T-helper 1 cell treated with Interleukin-12 subunit alpha and Interleukin-12 subunit beta and Interleukin-4 antibody, amounts not matched to agents 30 μg/mL and 1 μg/mL, for 36 hours (primary cell): Measurements from ENCODE around the gene SESN1.
A peak's percentile ranks its signal among the peaks of the same experiment; 100 is the strongest.

Source experiments
- H3K27ac Mint-ChIP-seq: one replicate; pipeline ENCODE4 v1.8.0; 2021; ENCODE audit warnings: mild to moderate bottlenecking, mixed read lengths
- H3K27me3 Mint-ChIP-seq: one replicate; pipeline ENCODE4 v1.8.0; 2021; ENCODE audit warnings: low read depth, mixed read lengths
- H3K36me3 Mint-ChIP-seq: one replicate; pipeline ENCODE4 v1.8.0; 2021; ENCODE audit warnings: low read depth, mixed read lengths
- H3K4me1 Mint-ChIP-seq: one replicate; pipeline ENCODE4 v1.8.0; 2021; ENCODE audit warnings: low read depth, mixed read lengths
- H3K4me3 Mint-ChIP-seq: one replicate; pipeline ENCODE4 v1.8.0; 2021; ENCODE audit warnings: mild to moderate bottlenecking, moderate library complexity, mixed read lengths
- H3K9me3 Mint-ChIP-seq: one replicate; pipeline ENCODE4 v1.8.0; 2021; ENCODE audit warnings: mixed read lengths

SESN1 gene

DNA sequence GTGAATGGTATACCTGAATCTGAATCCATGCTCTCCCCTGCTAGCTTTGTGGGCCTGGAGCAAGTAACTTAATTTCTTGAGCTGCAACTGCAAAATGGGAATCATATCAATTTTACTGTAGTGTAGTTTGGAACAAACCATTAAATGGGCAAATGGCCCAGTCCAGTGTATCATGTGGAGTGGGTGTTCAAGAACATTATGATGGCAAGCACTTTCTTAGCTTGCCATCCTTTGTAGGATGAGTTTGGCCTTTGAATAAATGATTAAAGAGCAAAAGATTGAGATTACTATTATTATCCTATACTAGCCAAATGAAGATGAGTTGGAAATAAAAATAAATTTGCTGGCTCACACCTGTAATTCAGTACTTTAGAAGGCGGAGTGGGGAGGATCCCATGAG is 120.4 kb downstream of the SESN1 start:
- Mint-ChIP-seq H3K4me3 (no peak overlapping the region), H3K27ac (no peak overlapping the region), H3K36me3 (no peaks in the 10 kb centered on the region), H3K9me3 (peaks cover 6% of the 10 kb centered on the region), H3K4me1 (peaks cover 6% of the 10 kb centered on the region), H3K27me3 (peaks cover 38% of the 10 kb centered on the region)

- H3K27me3 Mint-ChIP-seq, result no peaks in the 10 kb centered on the region
- no peaks in the 10 kb centered on the region for H3K9me3 Mint-ChIP-seq
- no peak overlapping the region for H3K4me3 Mint-ChIP-seq
- H3K27ac Mint-ChIP-seq, result no peak overlapping the region
- H3K4me1 Mint-ChIP-seq, result peaks cover 12% of the 10 kb centered on the region
- H3K36me3 Mint-ChIP-seq, result no peaks in the 10 kb centered on the region
Observed at GRCh38 chr6:108969776-108970175, 124.9 kb downstream of the SESN1 start.

GRCh38 chr6:108968325-108969316 is 126.0 kb downstream of the SESN1 start:
- no peaks in the 10 kb centered on the region for H3K9me3 Mint-ChIP-seq
- H3K27ac Mint-ChIP-seq, result no peak overlapping the region
- peaks cover 7% of the 10 kb centered on the region for H3K27me3 Mint-ChIP-seq
- peaks cover 12% of the 10 kb centered on the region for H3K4me1 Mint-ChIP-seq
- H3K36me3 Mint-ChIP-seq, result no peaks in the 10 kb centered on the region
- no peak overlapping the region for H3K4me3 Mint-ChIP-seq

DNA sequence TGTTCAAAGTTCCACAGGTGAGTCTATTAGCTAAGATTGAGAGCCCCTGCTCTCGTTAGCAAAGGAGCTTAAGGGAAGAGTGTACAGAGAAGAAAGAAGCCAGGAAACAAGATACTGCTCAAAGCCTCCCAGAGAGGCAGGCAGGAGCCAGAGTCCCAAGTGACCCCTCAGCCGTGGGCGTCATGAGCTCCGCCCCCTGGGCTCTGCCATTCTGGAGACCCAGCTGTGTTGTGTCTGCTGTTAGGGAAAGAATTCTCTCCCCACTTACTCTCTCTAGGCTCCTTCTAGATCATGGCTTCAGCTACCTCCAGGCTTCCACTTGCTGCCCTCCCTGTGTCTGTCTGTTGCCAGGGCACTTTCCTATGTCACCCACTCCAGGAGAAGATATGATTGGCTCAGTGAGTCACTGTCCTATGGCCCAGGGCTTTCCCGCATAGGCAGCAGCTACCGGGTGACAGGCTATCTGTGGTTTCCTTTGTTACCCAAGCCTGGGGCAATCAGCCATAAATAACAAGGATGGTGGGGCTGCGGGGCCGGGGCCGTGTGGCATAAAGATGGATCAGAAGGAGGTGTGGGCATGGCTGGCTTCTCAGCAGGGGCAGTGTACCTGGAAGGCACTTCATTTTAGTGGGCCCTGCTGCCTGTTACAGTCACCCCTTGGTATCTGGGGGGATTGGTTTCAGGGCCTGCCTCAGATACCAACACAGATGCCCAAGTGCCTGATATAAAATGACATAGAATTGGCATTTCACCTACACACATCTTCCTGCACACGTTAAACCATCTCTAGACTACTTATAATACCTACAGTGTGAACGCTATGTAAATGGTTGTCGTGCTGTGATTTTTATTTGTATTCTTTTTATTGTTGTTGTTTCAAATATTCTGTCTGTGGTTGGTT is 127.5 kb downstream of the SESN1 start:
- no peak overlapping the region for H3K27ac Mint-ChIP-seq
- no peaks in the 10 kb centered on the region for H3K36me3 Mint-ChIP-seq
- peaks cover 11% of the 10 kb centered on the region for H3K4me1 Mint-ChIP-seq
- H3K9me3 Mint-ChIP-seq, result no peaks in the 10 kb centered on the region
- H3K27me3 Mint-ChIP-seq, result peaks cover 9% of the 10 kb centered on the region
- no peak overlapping the region for H3K4me3 Mint-ChIP-seq

GRCh38 chr6:108966251-108966650 is 128.4 kb downstream of the SESN1 start:
- Mint-ChIP-seq H3K27ac (no peak overlapping the region), H3K27me3 (peaks cover 9% of the 10 kb centered on the region), H3K36me3 (no peaks in the 10 kb centered on the region), H3K4me1 (peaks cover 7% of the 10 kb centered on the region), H3K9me3 (no peaks in the 10 kb centered on the region), H3K4me3 (no peak overlapping the region)

DNA sequence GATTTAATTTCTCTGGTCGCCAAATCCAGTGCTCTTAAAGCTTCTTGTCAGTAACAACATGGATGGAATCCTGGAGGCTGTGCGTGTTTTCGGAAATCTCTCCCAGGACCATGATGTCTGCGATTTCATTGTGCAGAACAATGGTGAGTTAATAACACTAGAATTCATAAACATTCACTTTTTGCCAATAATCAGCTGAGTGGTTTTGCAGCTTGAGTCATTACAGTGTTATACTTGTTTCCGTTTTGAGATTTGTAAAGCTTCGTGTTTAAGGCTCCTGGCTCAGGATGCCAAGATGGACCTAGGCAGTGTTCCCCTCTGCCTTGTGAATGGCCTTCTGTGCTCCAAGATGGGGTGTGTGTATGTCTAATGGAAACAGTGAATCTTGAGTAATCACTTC is 132.7 kb downstream of the SESN1 start:
- H3K4me1 Mint-ChIP-seq, result peaks cover 10% of the 10 kb centered on the region
- H3K36me3 Mint-ChIP-seq, result no peaks in the 10 kb centered on the region
- no peaks in the 10 kb centered on the region for H3K9me3 Mint-ChIP-seq
- H3K4me3 Mint-ChIP-seq, result no peak overlapping the region
- H3K27me3 Mint-ChIP-seq, result peaks cover 9% of the 10 kb centered on the region
- no peak overlapping the region for H3K27ac Mint-ChIP-seq

DNA sequence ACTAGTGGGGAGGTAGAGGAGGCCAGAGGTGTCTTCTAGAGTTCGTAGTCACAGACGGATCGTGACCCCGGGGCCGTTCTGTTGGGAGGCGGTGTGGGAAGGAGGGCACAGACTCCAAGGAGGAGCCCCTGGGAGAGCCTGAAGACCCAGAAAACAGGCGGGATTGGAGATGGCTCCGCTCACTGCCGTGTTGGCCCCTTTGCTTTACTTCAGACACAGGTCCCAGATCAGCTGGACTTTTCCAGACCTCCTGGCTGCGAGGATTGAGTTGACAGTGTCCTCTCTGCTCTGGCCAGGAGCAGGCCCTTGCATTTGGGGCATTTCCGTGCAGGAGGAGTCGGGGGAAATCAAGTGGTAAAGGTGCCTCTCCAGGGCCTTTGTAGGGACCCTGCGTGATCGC is 133.6 kb downstream of the SESN1 start:
- Mint-ChIP-seq H3K4me3 (no peak overlapping the region), H3K27me3 (peaks cover 9% of the 10 kb centered on the region), H3K36me3 (no peaks in the 10 kb centered on the region), H3K9me3 (no peaks in the 10 kb centered on the region), H3K4me1 (peaks cover 10% of the 10 kb centered on the region), H3K27ac (no peak overlapping the region)

DNA sequence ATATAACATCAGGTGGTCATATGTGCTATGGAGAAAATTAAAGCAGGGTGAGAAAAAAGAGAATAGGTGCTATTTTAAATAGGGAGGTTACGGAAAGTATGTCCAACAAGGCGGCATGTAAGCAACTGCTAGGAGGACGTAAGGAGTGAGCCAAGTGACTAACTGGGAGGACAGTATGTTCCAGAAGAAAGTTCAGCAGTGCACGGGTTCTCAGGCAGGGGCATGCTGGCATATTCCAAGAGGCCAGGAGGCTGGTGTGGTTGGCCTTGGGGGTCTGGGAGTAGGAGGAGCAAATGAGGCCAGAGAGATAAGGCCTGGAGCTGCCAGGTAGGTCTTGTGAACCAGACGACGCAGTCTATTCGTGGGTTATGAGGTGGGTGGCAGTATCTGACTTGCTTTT is 134.0 kb downstream of the SESN1 start:
- peaks cover 14% of the 10 kb centered on the region for H3K4me1 Mint-ChIP-seq
- no peak overlapping the region for H3K4me3 Mint-ChIP-seq
- H3K36me3 Mint-ChIP-seq, result peaks cover under 1% of the 10 kb centered on the region
- peaks cover 9% of the 10 kb centered on the region for H3K27me3 Mint-ChIP-seq
- no peaks in the 10 kb centered on the region for H3K9me3 Mint-ChIP-seq
- no peak overlapping the region for H3K27ac Mint-ChIP-seq

GRCh38 chr6:108959972-108960582 is 134.6 kb downstream of the SESN1 start:
- no peak overlapping the region for H3K4me3 Mint-ChIP-seq
- peaks cover 2% of the 10 kb centered on the region for H3K36me3 Mint-ChIP-seq
- no peak overlapping the region for H3K27ac Mint-ChIP-seq
- no peaks in the 10 kb centered on the region for H3K9me3 Mint-ChIP-seq
- H3K4me1 Mint-ChIP-seq, result peaks cover 17% of the 10 kb centered on the region
- H3K27me3 Mint-ChIP-seq, result peaks cover 9% of the 10 kb centered on the region

GRCh38 chr6:108958900-108959770 is 135.5 kb downstream of the SESN1 start:
- no peak overlapping the region for H3K4me3 Mint-ChIP-seq
- peaks cover 23% of the 10 kb centered on the region for H3K4me1 Mint-ChIP-seq
- no peaks in the 10 kb centered on the region for H3K9me3 Mint-ChIP-seq
- H3K27me3 Mint-ChIP-seq, result peaks cover 7% of the 10 kb centered on the region
- peaks cover 2% of the 10 kb centered on the region for H3K36me3 Mint-ChIP-seq
- no peak overlapping the region for H3K27ac Mint-ChIP-seq

- H3K36me3 Mint-ChIP-seq, result peaks cover 2% of the 10 kb centered on the region
- no peaks in the 10 kb centered on the region for H3K9me3 Mint-ChIP-seq
- no peak overlapping the region for H3K4me3 Mint-ChIP-seq
- peaks cover 23% of the 10 kb centered on the region for H3K4me1 Mint-ChIP-seq
- H3K27ac Mint-ChIP-seq, result no peak overlapping the region
- H3K27me3 Mint-ChIP-seq, result peaks cover 4% of the 10 kb centered on the region
Observed at GRCh38 chr6:108957221-108957620, 137.4 kb downstream of the SESN1 start.

- peak overlapping the region; percentile 7 for H3K4me3 Mint-ChIP-seq
- peaks cover 23% of the 10 kb centered on the region for H3K4me1 Mint-ChIP-seq
- peaks cover 2% of the 10 kb centered on the region for H3K36me3 Mint-ChIP-seq
- no peaks in the 10 kb centered on the region for H3K9me3 Mint-ChIP-seq
- peaks cover 4% of the 10 kb centered on the region for H3K27me3 Mint-ChIP-seq
- H3K27ac Mint-ChIP-seq, result peak overlapping the region; percentile 27
Observed at GRCh38 chr6:108955329-108955949, 139.2 kb downstream of the SESN1 start.

- no peak overlapping the region for H3K27ac Mint-ChIP-seq
- peaks cover 15% of the 10 kb centered on the region for H3K4me1 Mint-ChIP-seq
- no peaks in the 10 kb centered on the region for H3K9me3 Mint-ChIP-seq
Observed at GRCh38 chr6:108953681-108954080, 141.0 kb downstream of the SESN1 start.

More at GRCh38 chr6:108953681-108954080, 141.0 kb downstream of the SESN1 start:
- Mint-ChIP-seq H3K36me3 (peaks cover 3% of the 10 kb centered on the region), H3K27me3 (peaks cover 4% of the 10 kb centered on the region), H3K4me3 (no peak overlapping the region)
